Stimulated activated CD8-positive, alpha-beta memory T cell treated with anti-CD3 and anti-CD28 coated beads, Interleukin-4, amount 100 ng/mL, for 48 hours (primary cell): ENCODE results near the gene KIF6.
"Not testable (repeated sequence)": the region's sequence is repeated elsewhere in the genome, so short reads cannot be mapped to it uniquely, and the experiment has no call there.

Source experiments
- DNase-seq: peaks from one replicate; pipeline ENCODE4 v3.0.0-alpha.2; 2020

The KIF6 gene

DNA sequence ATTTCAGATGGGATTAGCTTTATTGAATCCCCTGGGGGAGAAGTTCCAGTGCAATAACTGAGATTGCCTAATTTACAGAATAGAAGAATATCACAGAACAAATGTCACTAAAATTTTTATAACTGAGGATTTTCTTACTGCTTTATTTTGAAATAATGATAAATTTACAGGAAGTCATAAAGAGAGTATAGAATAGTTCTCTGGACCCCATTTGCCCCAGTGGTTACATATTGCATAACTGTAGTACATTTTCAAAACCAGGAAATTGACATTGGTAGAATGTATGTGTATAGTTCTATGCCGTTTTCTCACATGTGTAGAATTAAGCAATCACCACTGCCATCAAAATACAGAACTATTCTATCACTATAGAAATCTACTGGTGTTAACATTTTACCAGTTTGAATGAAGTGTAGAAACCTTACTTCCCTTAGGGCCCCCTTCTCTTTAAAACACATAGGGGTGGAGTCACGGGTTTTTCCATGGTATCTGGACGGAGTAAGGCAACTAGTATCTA lies 18.3 kb downstream of the KIF6 start:
- DNase-seq, result no peak

DNA sequence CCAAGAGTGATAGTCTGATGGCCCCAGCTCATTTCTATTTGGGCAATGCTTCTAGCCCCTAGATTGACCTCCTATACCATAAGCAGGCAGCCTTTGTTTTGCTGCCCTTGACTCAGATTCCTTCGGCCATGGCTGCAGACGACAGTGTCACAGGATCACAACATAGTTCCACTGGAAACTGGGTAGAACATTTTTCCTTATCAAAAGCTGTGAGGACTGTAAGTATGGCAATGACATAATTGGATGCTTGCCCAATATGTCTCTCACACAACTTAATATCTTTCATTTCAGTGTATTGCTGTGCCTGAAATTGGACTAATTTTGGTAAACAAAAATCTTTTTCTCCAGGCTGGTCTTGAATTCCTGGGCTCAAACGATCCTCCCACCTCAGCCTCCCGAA lies 22.9 kb downstream of the KIF6 start:
- DNase-seq, result no peak

DNA sequence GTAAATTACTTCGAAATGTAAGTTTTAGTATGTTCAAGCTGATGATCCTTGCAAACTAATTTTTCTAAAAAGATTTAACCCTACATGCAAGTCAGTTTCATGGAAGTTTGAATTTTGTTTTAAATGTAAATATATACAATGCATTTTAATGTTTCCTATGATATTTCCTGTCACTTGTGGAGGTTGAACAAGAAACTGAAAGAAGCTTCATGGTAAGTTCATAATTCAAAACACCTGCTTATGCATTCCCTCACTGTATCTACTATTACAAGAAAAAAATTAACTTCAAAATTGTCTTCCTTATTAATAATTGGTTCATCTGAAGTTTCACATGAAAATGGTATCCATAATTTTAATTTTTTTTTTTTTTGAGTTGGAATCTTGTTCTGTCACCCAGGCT lies 24.8 kb downstream of the KIF6 start:
- DNase-seq, result no peak

GRCh38 chr6:39698789-39699188 lies 26.4 kb downstream of the KIF6 start:
- no peak for DNase-seq

GRCh38 chr6:39696986-39697788 lies 28.0 kb downstream of the KIF6 start:
- no peak for DNase-seq

DNA sequence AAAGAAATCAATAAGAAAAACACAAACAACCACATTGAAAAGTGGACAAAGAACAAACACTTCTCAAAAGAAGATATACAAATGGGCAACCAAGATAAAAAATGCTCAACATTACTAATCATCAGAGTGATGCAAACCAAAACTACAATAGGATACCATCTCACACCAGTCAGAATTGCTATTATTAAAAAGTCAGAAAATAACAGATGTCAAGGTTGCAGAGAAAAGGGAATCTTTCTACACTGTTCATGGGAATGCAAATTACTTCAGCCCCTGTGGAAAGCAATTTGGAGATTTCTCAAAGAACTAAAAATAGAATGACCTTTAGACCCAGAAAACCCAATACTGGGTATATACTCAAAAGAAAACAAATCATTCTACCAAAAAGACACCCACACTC lies 29.8 kb downstream of the KIF6 start:
- no peak for DNase-seq

- DNase-seq, result no peak
These were observed 32.0 kb downstream of the KIF6 start for GRCh38 chr6:39693206-39693605.

GRCh38 chr6:39688494-39688893 lies 36.7 kb downstream of the KIF6 start:
- DNase-seq, result no peak

- no peak for DNase-seq
These were observed 38.2 kb downstream of the KIF6 start for GRCh38 chr6:39686976-39687375.

- no peak for DNase-seq
These were observed 39.3 kb downstream of the KIF6 start for GRCh38 chr6:39685938-39686337.

DNA sequence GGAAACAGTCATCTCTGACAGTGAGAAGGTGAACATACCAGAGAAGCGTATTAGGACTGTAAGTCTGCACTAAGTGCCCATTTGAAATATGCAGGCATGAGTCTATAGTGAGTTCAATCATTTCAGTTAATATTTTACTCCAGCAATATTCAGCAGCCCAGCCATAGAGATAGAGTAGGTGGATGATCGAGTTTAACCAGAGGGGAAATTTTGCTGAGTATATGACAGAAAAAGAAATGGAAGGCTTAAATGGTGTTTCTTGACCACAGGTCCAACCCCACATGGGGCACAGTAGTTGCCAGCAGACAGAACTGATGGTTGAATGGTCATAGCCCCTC lies 39.8 kb downstream of the KIF6 start:
- DNase-seq, result no peak

- DNase-seq, result no peak
These were observed 40.3 kb downstream of the KIF6 start for GRCh38 chr6:39684790-39685488.

GRCh38 chr6:39681674-39682121 lies 43.5 kb downstream of the KIF6 start:
- DNase-seq, result no peak

- DNase-seq, result no peak
These were observed 46.3 kb downstream of the KIF6 start for GRCh38 chr6:39678914-39679313.

DNA sequence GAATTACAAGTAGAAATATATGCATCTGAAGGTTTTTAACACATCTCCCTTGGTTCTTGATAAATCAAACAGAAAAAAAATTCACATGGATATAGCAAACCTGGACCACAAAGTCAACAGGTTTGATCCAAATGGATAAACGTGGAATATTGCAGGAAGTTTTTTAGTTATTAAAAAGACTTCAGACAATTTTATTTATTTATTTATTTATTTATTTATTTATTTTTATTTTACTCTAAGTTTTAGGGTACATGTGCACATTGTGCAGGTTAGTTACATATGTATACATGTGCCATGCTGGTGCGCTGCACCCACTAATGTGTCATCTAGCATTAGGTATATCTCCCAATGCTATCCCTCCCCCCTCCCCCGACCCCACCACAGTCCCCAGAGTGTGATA lies 47.9 kb downstream of the KIF6 start:
- not testable (repeated sequence) for DNase-seq

- DNase-seq, result no peak
These were observed 54.7 kb downstream of the KIF6 start for GRCh38 chr6:39670519-39670918.

GRCh38 chr6:39669973-39670342 lies 55.2 kb downstream of the KIF6 start:
- DNase-seq, result no peak

- DNase-seq, result no peak
These were observed 55.8 kb downstream of the KIF6 start for GRCh38 chr6:39669207-39669972.

GRCh38 chr6:39666706-39667489 lies 58.3 kb downstream of the KIF6 start:
- no peak for DNase-seq

DNA sequence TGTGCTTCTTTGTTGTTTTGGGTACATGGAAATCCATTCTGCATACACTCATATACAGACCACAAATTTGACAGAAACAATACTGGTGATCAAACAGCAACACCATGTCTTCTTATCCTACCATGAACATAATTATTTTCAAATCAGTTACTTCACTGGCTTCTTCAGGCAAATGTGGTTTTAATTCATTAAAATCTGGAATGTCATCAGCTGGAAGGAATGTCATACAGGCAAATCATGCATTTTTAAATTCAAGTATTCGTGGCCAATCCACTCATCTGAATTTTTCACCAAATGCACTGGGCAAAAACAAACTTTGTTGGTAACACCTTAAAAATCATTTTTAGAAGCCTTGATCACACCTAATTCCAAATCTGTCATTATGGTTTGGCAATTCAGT lies 59.3 kb downstream of the KIF6 start:
- DNase-seq, result no peak

- DNase-seq, result no peak
These were observed 61.0 kb downstream of the KIF6 start for GRCh38 chr6:39664173-39664572.

DNA sequence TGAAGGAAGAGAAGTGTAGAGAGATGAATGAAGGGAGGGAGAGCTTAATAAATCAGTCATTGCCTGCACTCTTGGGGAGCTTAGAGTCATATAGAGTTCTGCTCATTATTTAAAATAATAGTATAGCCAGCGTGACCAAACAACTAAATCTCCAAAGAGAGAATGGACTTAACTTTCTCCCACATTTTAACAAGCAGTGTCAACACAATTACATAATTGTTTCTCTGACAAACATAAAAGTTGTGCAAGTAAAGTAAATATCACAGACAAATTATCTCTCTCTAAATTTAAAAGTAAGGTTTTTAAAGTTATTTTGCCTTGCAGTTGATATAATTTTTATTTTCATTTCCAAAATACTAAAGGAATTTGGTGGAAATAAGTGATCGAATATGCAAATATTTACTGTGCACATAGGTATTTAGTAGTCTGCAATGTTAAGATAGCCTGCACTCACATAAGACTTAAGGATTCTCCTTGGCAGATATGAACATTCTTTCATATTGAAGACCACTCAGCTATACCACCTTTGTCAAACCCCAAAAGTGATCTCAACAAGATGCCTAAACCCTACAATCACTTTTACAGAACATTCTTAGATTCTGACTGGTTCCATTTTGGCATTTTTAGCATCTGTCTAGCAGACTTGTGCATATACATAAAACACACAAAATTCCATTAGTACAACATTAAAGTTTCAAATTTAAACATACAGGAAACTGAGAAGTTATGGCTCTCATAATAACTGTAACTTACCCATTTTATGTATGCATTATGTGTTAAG lies 67.7 kb downstream of the KIF6 start:
- DNase-seq, result no peak
